ENCODE results near the gene C1orf35. TPM values are rescaled to one million over a fixed set of nuclear protein-coding genes. Genes with fewer than 3 reads are reported as not detected.
A peak's percentile ranks its signal among the peaks of the same experiment; 100 is the strongest.

C1orf35 gene
- total RNA-seq, 1 experiment from 2014 or later = 31.0 TPM

- peak overlapping the region in 1 of 2 experiments; percentile 15; a peak in 1 of 5 replicates for H3K4me3 Mint-ChIP-seq
- Histone ChIP-seq H4K91ac (ENCODE audit: insufficient read length, low read depth, low read length) (no peak overlapping the region), H2BK20ac (ENCODE audit: low read depth, low read length, poor library complexity, severe bottlenecking) (no peak overlapping the region), H2BK15ac (ENCODE audit: low read depth, low read length) (no peak overlapping the region), H3K27me3 (ENCODE audit: insufficient read depth, low read length) (peaks cover 74% of the 10 kb centered on the region; the same call in 1 of the 2 replicates), H3K23ac (ENCODE audit: insufficient read length, low read depth, low read length) (no peak overlapping the region), H3T11ph (ENCODE audit: low read length) (no peak overlapping the region), H2BK12ac (ENCODE audit: insufficient read length, low read depth, low read length) (no peak overlapping the region), H3K27ac (ENCODE audit: insufficient read length, low read depth, low read length) (no peak overlapping the region), H3K56ac (ENCODE audit: insufficient read length, low read depth, low read length) (no peak overlapping the region), H3K18ac (ENCODE audit: insufficient read length, low read depth, low read length) (no peak overlapping the region), H4K5ac (ENCODE audit: insufficient read length, low read depth, low read length) (no peak overlapping the region), H3K4ac (ENCODE audit: low read depth, low read length) (no peak overlapping the region), H2BK5ac (ENCODE audit: insufficient read length, low read length) (no peak overlapping the region), H3K23me2 (ENCODE audit: insufficient read length, low read depth, low read length, poor library complexity, severe bottlenecking) (no peaks in the 10 kb centered on the region), H4K20me1 (ENCODE audit: control insufficient read depth, insufficient read depth, insufficient read length) (no peaks in the 10 kb centered on the region), H3K9me3 (ENCODE audit: control insufficient read depth, low read depth, low read length) (no peaks in the 10 kb centered on the region), H3K9ac (ENCODE audit: extremely low read depth, insufficient read length, low read length) (no peak overlapping the region), H2AFZ (ENCODE audit: low read length) (no peak overlapping the region), H3K79me1 (ENCODE audit: insufficient read depth, low read depth, low read length, poor library complexity, severe bottlenecking) (no peaks in the 10 kb centered on the region), H4K8ac (replicated peaks; ENCODE audit: insufficient read length, low read depth, low read length) (no peak overlapping the region), H2BK120ac (ENCODE audit: low read depth, low read length, poor library complexity, severe bottlenecking) (no peak overlapping the region), H2AK5ac (ENCODE audit: insufficient read length, low read length) (no peak overlapping the region), H3K14ac (ENCODE audit: insufficient read depth, low read length) (no peak overlapping the region), H3K4me1 (ENCODE audit: insufficient read depth, low read length) (no peaks in the 10 kb centered on the region; the same call in 1 of the 2 replicates), H3K4me2 (ENCODE audit: insufficient read depth, insufficient read length, low read length) (no peak overlapping the region), H3K79me2 (ENCODE audit: insufficient read depth, low read length) (no peaks in the 10 kb centered on the region)
- no peaks in the 10 kb centered on the region for H3K9me3 Mint-ChIP-seq
- peak; percentile 54 for DNase-seq
- peaks cover 90% of the 10 kb centered on the region for H3K27me3 Mint-ChIP-seq (ENCODE audit: low read depth)
- no peaks in the 10 kb centered on the region for H3K36me3 Mint-ChIP-seq (ENCODE audit: insufficient read depth in 1 of 3, low read depth in 3 of 3)
- TF ChIP-seq, protein P1, sequence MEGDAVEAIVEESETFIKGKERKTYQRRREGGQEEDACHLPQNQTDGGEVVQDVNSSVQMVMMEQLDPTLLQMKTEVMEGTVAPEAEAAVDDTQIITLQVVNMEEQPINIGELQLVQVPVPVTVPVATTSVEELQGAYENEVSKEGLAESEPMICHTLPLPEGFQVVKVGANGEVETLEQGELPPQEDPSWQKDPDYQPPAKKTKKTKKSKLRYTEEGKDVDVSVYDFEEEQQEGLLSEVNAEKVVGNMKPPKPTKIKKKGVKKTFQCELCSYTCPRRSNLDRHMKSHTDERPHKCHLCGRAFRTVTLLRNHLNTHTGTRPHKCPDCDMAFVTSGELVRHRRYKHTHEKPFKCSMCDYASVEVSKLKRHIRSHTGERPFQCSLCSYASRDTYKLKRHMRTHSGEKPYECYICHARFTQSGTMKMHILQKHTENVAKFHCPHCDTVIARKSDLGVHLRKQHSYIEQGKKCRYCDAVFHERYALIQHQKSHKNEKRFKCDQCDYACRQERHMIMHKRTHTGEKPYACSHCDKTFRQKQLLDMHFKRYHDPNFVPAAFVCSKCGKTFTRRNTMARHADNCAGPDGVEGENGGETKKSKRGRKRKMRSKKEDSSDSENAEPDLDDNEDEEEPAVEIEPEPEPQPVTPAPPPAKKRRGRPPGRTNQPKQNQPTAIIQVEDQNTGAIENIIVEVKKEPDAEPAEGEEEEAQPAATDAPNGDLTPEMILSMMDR (conservative IDR thresholded peaks at IDR 0.05) = peak; percentile 49
- H3K4me1 Mint-ChIP-seq = peaks cover 16 to 28% of the 10 kb centered on the region in 2 experiments
- no CpG with 5 or more reads among the region's 16 CpGs for WGBS (ENCODE audit: extremely low coverage, insufficient read length, low lambda C conversion rate)
- H3K27ac Mint-ChIP-seq = no peak overlapping the region
Measured at GRCh38 chr1:228073857-228074545, 29.1 kb downstream of the C1orf35 start.
